HG03460 (cell line): ENCODE results near the gene FBXO15.
A peak's percentile ranks its signal among the peaks of the same experiment; 100 is the strongest.

ENCODE experiments used
- ATAC-seq: cut with Tn5 transposase; IDR thresholded peaks from one replicate; pipeline ENCODE4 v1.9.1; 2021; ENCODE audit not compliant: unreplicated experiment

Gene FBXO15

GRCh38 chr18:74147779-74148542 lies at the start of gene FBXO15, which contains the start of gene TIMM21:
Gene FBXO15 (minus strand): TSS chr18:74147834. CDS start chr18:74147785, 49 bp downstream.
Gene TIMM21 (plus strand): TSS chr18:74148523. CDS start chr18:74148809, 286 bp downstream.
- peak; percentile 87 for ATAC-seq

GRCh38 chr18:74196220-74197119 lies 48.8 kb upstream of the FBXO15 start:
- ATAC-seq: peak; percentile 85

GRCh38 chr18:74194691-74195090 lies 47.1 kb upstream of the FBXO15 start:
- no peak for ATAC-seq

GRCh38 chr18:74191577-74191976 lies 43.9 kb upstream of the FBXO15 start:
- ATAC-seq: no peak

- no peak for ATAC-seq
Observed at GRCh38 chr18:74190086-74190485, 42.5 kb upstream of the FBXO15 start.

- no peak for ATAC-seq
Observed at GRCh38 chr18:74186661-74187060, 39.0 kb upstream of the FBXO15 start.

GRCh38 chr18:74185860-74186259 lies 38.2 kb upstream of the FBXO15 start:
- ATAC-seq: no peak

GRCh38 chr18:74184875-74185274 lies 37.2 kb upstream of the FBXO15 start:
- ATAC-seq: no peak

- no peak for ATAC-seq
Observed at GRCh38 chr18:74183130-74183529, 35.5 kb upstream of the FBXO15 start.

GRCh38 chr18:74182335-74182734 lies 34.7 kb upstream of the FBXO15 start:
- ATAC-seq: no peak

- no peak for ATAC-seq
Observed at GRCh38 chr18:74179623-74180199, 32.1 kb upstream of the FBXO15 start.

- ATAC-seq: no peak
Observed at GRCh38 chr18:74178884-74179283, 31.2 kb upstream of the FBXO15 start.

GRCh38 chr18:74175658-74176057 lies 28.0 kb upstream of the FBXO15 start:
- ATAC-seq: no peak

- no peak for ATAC-seq
Observed at GRCh38 chr18:74173434-74173750, 25.8 kb upstream of the FBXO15 start.

GRCh38 chr18:74172697-74173433 lies 25.2 kb upstream of the FBXO15 start:
- ATAC-seq: no peak

- ATAC-seq: peak; percentile 96
Observed at GRCh38 chr18:74171910-74172606, 24.4 kb upstream of the FBXO15 start.

- no peak for ATAC-seq
Observed at GRCh38 chr18:74166386-74166785, 18.8 kb upstream of the FBXO15 start.

- ATAC-seq: no peak
Observed at GRCh38 chr18:74163019-74163660, 15.5 kb upstream of the FBXO15 start.

- ATAC-seq: no peak
Observed at GRCh38 chr18:74155276-74155675, 7.6 kb upstream of the FBXO15 start.

GRCh38 chr18:74154716-74155115 lies 7.1 kb upstream of the FBXO15 start:
- ATAC-seq: no peak
